Effector memory CD4-positive, alpha-beta T cell (primary cell): Measurements from ENCODE around the gene HS6ST3.

Source experiments
- DNase-seq, 3 donors: peaks; one replicate each; pipeline ENCODE4 v3.0.0-alpha.2; 2020
- H3K27ac ChIP-seq: 2 replicates; pipeline ENCODE4 v1.7.0; 2013; ENCODE audit warnings: mild to moderate bottlenecking, low read length, moderate library complexity; ENCODE audit not compliant: insufficient read depth, poor library complexity, severe bottlenecking
- H3K27me3 ChIP-seq: replicated peaks from 2 replicates; pipeline ENCODE4 v1.7.0; 2013; ENCODE audit warnings: mild to moderate bottlenecking, low read length; ENCODE audit not compliant: insufficient read depth, control insufficient read depth, poor library complexity, severe bottlenecking
- H3K36me3 ChIP-seq: 2 replicates; pipeline ENCODE4 v1.7.0; 2013; ENCODE audit warnings: mild to moderate bottlenecking, low read length, moderate library complexity; ENCODE audit not compliant: control insufficient read depth, insufficient read depth
- H3K4me1 ChIP-seq: 2 replicates; pipeline ENCODE4 v1.7.0; 2013; ENCODE audit warnings: low read length, mild to moderate bottlenecking; ENCODE audit not compliant: control insufficient read depth, insufficient read depth, poor library complexity, severe bottlenecking
- H3K4me3 ChIP-seq: 2 replicates; pipeline ENCODE4 v1.7.0; 2013; ENCODE audit warnings: low read length, low read depth, mild to moderate bottlenecking; ENCODE audit not compliant: insufficient read depth, poor library complexity, severe bottlenecking
- H3K9me3 ChIP-seq: 2 replicates; pipeline ENCODE4 v1.7.0; 2013; ENCODE audit warnings: mild to moderate bottlenecking, low read length, moderate library complexity; ENCODE audit not compliant: control insufficient read depth

The HS6ST3 gene

GRCh38 chr13:96191367-96191766, 101.5 kb downstream of the HS6ST3 start:
- no peaks in the 10 kb centered on the region for H3K4me1 ChIP-seq
- no peaks in the 10 kb centered on the region for H3K9me3 ChIP-seq
- no peak overlapping the region for H3K27ac ChIP-seq
- no peaks in the 10 kb centered on the region for H3K36me3 ChIP-seq
- DNase-seq: no peak
- no peaks in the 10 kb centered on the region for H3K27me3 ChIP-seq
- H3K4me3 ChIP-seq: no peak overlapping the region

GRCh38 chr13:96193728-96194310, 103.9 kb downstream of the HS6ST3 start:
- H3K27me3 ChIP-seq: no peaks in the 10 kb centered on the region
- H3K4me1 ChIP-seq: no peaks in the 10 kb centered on the region
- H3K9me3 ChIP-seq: no peaks in the 10 kb centered on the region
- DNase-seq: no peak
- H3K36me3 ChIP-seq: no peaks in the 10 kb centered on the region
- no peak overlapping the region for H3K4me3 ChIP-seq
- no peak overlapping the region for H3K27ac ChIP-seq

GRCh38 chr13:96198038-96198437, 108.1 kb downstream of the HS6ST3 start:
- DNase-seq: no peak
- no peak overlapping the region for H3K4me3 ChIP-seq
- no peaks in the 10 kb centered on the region for H3K27me3 ChIP-seq
- no peak overlapping the region for H3K27ac ChIP-seq
- H3K36me3 ChIP-seq: no peaks in the 10 kb centered on the region
- H3K9me3 ChIP-seq: no peaks in the 10 kb centered on the region
- H3K4me1 ChIP-seq: no peaks in the 10 kb centered on the region

- H3K27me3 ChIP-seq: no peaks in the 10 kb centered on the region
- no peaks in the 10 kb centered on the region for H3K9me3 ChIP-seq
- no peaks in the 10 kb centered on the region for H3K36me3 ChIP-seq
- no peak for DNase-seq
- no peak overlapping the region for H3K4me3 ChIP-seq
- no peaks in the 10 kb centered on the region for H3K4me1 ChIP-seq
- no peak overlapping the region for H3K27ac ChIP-seq
Measured at GRCh38 chr13:96199315-96199714, 109.4 kb downstream of the HS6ST3 start.

- H3K27ac ChIP-seq: no peak overlapping the region
- H3K9me3 ChIP-seq: no peaks in the 10 kb centered on the region
- H3K4me3 ChIP-seq: no peak overlapping the region
- no peaks in the 10 kb centered on the region for H3K4me1 ChIP-seq
- DNase-seq: no peak
- H3K36me3 ChIP-seq: no peaks in the 10 kb centered on the region
- no peaks in the 10 kb centered on the region for H3K27me3 ChIP-seq
Measured at GRCh38 chr13:96200810-96201209, 110.9 kb downstream of the HS6ST3 start.

GRCh38 chr13:96202315-96202714, 112.4 kb downstream of the HS6ST3 start:
- H3K4me1 ChIP-seq: no peaks in the 10 kb centered on the region
- no peaks in the 10 kb centered on the region for H3K36me3 ChIP-seq
- no peak overlapping the region for H3K4me3 ChIP-seq
- no peaks in the 10 kb centered on the region for H3K9me3 ChIP-seq
- H3K27me3 ChIP-seq: no peaks in the 10 kb centered on the region
- no peak overlapping the region for H3K27ac ChIP-seq
- no peak for DNase-seq

GRCh38 chr13:96203471-96203870, 113.6 kb downstream of the HS6ST3 start:
- Histone ChIP-seq H3K27me3 (no peaks in the 10 kb centered on the region), H3K36me3 (no peaks in the 10 kb centered on the region), H3K9me3 (no peaks in the 10 kb centered on the region), H3K4me3 (no peak overlapping the region), H3K27ac (no peak overlapping the region), H3K4me1 (no peaks in the 10 kb centered on the region)
- DNase-seq: no peak

- H3K36me3 ChIP-seq: no peaks in the 10 kb centered on the region
- no peaks in the 10 kb centered on the region for H3K4me1 ChIP-seq
- no peaks in the 10 kb centered on the region for H3K27me3 ChIP-seq
- no peak for DNase-seq
- no peaks in the 10 kb centered on the region for H3K9me3 ChIP-seq
- H3K4me3 ChIP-seq: no peak overlapping the region
- H3K27ac ChIP-seq: no peak overlapping the region
Measured at GRCh38 chr13:96214824-96215445, 125.0 kb downstream of the HS6ST3 start.

- no peak for DNase-seq
- H3K4me3 ChIP-seq: no peak overlapping the region
- H3K9me3 ChIP-seq: no peaks in the 10 kb centered on the region
- no peaks in the 10 kb centered on the region for H3K27me3 ChIP-seq
- H3K27ac ChIP-seq: no peak overlapping the region
- H3K36me3 ChIP-seq: no peaks in the 10 kb centered on the region
- no peaks in the 10 kb centered on the region for H3K4me1 ChIP-seq
Measured at GRCh38 chr13:96216543-96216942, 126.6 kb downstream of the HS6ST3 start.

GRCh38 chr13:96218475-96218874, 128.6 kb downstream of the HS6ST3 start:
- Histone ChIP-seq H3K4me3 (no peak overlapping the region), H3K9me3 (no peaks in the 10 kb centered on the region), H3K27ac (no peak overlapping the region), H3K27me3 (no peaks in the 10 kb centered on the region), H3K36me3 (no peaks in the 10 kb centered on the region), H3K4me1 (no peaks in the 10 kb centered on the region)
- no peak for DNase-seq
